Astrocyte (in vitro differentiated cells and primary cell): ENCODE measurements around the gene CDC42BPG.

Source experiments
- CTCF ChIP-seq: IDR thresholded peaks from 2 replicates; pipeline ENCODE4 v1.5.1; 2011; ENCODE audit warnings: low read depth, mild to moderate bottlenecking, inconsistent platforms, low read length, moderate library complexity; ENCODE audit not compliant: insufficient read depth
- EZH2 ChIP-seq: IDR thresholded peaks from 2 replicates; pipeline ENCODE4 v1.6.1; 2012; ENCODE audit warnings: mild to moderate bottlenecking, low read length, inconsistent platforms; ENCODE audit not compliant: insufficient read depth

GRCh38 chr11:64778223-64778472 is 66.3 kb downstream of the CDC42BPG start:
- TF ChIP-seq CTCF, result no peak
- TF ChIP-seq EZH2, result no peak
